Islet of Langerhans (tissue), 1 donor: ENCODE results near the gene GLRX3.
"Not testable (repeated sequence)": the region's sequence is repeated elsewhere in the genome, so short reads cannot be mapped to it uniquely, and the experiment has no call there.

Experiments used
- FAIRE-seq: peaks from one replicate; lab custom pipeline; 2011; peaks lifted over from hg19 to GRCh38; lab: Jason Lieb, UNC

GLRX3 gene

GRCh38 chr10:130189608-130190054, 53.4 kb downstream of the GLRX3 start:
- FAIRE-seq: no peak

DNA sequence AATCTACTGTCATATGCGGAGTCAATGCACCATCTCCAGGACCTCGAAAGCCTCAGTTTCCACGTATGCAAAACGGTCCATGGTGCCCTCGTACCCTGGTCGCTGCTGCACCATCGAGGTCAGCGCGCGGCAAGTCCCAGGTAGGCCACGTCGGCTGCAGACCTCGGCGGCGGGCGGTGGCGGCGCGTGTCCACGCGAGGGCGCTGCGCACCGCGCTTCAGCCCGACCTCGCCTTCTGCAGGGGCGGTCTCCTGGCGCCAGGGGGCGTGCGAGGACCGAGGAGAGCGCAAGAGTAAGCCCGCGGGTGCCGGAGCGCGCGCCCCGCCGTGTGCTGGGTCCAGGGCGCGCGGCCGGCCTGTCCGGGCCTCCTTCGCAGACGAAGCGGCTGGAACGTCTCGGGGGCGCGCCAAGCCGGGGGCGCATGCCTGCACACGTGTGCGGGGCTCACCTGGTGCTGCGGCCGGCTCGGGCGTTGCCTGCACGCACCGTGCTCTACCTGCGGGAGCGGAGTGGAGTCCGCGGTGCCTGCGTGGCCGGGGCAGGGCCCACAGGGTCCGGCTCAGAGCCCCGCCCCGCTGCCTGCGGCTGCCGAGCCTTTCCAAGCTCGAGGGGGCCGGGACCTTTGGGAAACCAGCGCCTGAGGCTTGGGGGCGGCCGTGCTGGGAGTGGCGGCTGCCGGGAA, 54.0 kb downstream of the GLRX3 start:
- FAIRE-seq: no peak

DNA sequence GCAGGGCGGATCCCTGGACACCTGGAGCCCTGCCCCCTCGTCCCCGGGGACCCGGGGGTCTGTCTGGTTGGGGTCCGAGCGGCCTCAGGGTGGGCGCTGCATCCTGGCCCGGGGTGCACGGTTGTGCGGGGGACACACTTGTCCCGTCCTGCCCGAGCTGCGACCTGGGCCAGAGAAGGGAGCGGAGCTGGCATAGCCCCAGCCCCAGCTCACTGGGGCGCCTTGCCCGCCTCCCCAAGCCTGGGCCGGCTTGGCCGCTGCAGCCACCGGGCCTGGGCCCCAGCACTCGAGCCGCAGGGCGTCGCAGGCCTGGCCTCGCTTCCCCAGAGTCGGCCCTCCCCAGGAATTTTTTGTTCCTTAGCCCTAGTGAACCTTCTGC, 54.5 kb downstream of the GLRX3 start:
- FAIRE-seq: no peak

DNA sequence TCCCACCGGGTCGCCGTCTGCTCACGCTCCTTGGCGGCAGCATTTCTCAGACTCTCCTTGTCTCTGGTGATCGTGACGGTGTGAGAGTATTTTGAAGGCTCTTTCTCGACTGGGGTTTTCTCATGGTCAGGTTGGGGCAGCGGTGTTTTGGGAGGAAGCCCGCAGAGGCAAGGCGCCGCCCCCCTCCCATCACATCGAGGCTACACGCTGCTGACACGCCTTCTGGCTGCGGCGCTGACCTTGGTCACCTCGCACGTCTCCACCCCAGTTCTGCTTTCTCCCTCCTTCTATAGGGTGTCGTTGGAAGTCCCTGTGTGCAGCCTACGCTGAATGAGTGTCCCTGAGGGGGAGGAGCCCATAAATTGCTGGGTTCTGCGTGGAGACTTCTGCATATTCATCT, 55.2 kb downstream of the GLRX3 start:
- no peak for FAIRE-seq

DNA sequence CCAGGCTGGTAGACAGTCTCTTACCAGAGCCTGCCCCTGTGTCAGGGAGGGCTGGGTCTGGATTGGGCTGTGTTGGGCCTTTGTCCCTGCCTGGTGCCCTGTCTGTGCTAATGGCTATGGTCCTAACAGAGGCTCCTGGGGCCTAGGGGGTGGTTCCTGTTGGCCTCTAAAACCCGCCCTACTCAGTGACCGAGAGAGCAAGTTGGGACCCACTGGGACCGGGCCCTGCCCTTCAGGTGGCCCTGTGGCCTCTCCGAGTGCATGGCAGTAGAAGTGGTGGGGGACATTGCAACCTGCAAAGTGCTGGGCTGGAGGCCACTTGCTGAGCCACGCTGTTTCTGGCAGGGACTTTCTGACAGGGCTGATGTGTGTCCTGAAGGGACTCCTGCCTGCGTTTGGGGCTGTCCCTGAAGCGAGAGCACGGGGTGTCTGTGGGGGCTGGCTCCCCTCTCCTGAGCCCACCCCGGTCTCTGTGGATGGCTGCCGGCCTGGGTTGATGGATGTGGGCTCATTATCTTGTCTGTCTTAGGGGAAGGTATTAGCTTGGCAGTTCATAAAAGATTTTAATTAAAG, 56.2 kb downstream of the GLRX3 start:
- no peak for FAIRE-seq

DNA sequence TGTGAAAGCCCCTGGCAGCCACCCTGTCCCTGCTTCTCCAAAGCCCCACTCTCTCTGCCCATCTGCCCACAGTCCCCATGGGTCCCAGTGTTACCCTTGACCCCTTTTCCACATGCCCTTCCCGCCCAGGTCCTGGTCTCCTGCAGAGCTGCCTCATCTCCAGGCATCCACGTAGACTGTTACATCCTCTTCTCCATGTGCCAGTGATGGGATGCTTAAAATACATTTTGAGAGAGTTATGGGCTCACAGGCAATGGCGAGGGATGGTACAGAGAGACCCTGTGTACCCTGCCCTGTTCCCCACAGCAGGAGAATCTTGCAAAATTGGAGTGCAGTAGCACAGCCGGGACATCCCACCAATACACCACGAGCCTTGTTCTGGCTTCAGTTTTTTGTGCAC, 56.8 kb downstream of the GLRX3 start:
- FAIRE-seq: no peak

DNA sequence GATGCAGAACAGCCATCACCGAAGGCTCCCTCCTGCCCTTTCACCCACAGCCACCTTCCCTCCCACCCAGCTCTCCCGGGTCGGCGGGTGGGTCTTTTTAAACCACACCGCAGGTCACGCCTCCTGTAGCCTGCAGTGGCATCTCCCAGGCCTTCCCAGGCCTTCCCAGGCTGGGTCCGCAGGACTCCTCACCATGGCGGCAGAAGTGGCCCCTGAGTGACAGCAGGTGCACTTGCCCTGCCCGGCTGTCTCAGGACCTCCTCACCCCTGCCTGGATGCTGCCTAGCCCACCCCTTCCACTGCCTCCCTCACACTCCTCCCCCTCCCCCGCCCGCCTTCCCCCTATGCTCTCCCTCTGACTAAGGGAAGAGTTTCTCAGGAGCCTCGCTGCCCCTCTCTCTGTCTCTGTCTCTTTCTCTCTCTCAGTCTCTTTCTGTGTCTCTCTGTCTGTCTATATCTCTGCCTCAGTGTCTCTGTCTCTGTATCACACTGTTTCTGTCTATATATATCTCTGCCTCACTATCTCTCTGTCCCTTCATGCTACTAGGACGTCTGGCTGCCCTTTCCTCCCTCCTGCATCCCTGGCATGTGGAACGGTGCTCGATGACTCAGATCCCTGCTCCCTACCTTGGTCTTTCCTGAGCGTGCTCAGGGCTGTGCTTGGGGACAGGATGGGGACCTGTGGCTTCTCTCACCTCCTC, 57.5 kb downstream of the GLRX3 start:
- FAIRE-seq: no peak

DNA sequence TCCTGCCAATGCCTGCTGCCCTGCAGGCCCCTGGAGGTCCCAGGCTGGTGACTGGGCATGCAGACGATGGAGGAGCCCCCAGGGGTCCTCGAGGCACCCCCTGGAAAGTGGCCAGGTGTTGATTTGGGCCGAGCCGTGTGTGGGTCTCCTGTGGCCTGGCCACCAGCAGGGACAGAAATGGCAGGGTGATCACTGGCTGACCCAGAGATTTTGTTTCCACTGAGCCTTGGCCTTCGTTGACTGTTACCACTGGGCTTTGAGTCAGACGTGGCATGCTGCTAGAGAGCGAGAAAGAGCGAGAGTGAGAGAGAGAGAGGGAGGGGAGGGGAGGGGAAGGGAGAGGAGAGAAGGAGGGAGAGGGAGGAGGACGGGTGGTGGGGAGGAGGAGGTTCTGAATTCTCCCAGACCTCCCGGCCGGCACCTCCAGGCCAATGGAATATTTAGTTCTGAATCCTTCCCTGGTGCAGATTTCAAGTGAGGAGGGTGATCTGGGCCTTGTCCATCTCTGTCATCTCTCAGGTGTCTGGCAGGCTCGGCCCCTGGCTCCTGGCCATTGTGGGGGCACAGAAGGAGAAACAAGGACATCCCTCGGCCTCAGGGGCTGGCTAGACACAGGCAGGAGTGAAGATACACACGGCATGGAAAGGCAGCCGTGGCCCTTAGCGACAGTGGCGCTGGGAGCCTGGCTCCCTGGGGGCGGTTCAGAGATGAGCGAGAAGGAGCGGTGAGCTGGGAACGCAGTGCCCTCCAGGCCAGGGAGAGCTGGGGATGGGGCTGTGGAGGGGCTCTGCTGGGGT, 58.2 kb downstream of the GLRX3 start:
- no peak for FAIRE-seq

- FAIRE-seq: no peak
Measured at GRCh38 chr10:130194991-130195645, 58.9 kb downstream of the GLRX3 start.

- FAIRE-seq: no peak
Measured at GRCh38 chr10:130195746-130196294, 59.6 kb downstream of the GLRX3 start.

GRCh38 chr10:130196511-130197487, 60.6 kb downstream of the GLRX3 start:
- no peak for FAIRE-seq

DNA sequence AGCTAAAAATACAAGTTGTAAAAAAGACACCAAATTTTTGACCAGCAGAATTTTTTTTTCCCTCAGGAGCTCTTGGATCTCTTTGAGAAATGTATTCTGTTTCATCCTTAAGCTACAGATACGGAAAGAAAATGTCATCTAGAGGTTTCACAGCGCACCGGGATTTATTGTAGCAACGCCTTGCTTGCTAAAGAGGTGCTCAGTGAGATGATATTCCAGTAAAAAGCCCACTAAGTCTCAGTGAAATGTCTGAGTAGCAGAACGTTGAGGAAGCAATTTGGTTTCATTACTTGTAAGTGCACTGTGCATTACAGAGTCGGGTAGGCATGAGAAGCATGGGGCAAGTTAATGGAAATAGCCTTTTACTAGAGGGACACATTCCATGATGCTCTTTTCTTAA, 62.5 kb downstream of the GLRX3 start:
- FAIRE-seq: no peak

GRCh38 chr10:130200179-130201042, 64.2 kb downstream of the GLRX3 start:
- no peak for FAIRE-seq

DNA sequence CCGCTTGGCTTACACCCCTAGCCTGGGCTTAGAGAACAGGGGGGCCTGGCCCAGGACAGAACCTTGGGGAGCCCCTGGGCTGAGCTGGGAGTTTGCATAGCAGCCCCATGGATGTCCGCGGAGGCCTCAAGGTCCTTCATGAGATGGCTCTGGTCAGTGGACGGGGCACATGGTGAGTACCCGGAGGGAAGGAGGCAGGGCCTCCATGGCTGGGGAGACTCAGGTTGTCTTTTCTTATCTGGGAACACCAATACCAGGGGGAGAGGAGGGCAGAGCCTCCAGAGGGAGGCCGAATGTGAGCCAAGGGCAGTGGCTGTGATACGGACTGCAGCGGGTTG, 64.8 kb downstream of the GLRX3 start:
- no peak for FAIRE-seq

DNA sequence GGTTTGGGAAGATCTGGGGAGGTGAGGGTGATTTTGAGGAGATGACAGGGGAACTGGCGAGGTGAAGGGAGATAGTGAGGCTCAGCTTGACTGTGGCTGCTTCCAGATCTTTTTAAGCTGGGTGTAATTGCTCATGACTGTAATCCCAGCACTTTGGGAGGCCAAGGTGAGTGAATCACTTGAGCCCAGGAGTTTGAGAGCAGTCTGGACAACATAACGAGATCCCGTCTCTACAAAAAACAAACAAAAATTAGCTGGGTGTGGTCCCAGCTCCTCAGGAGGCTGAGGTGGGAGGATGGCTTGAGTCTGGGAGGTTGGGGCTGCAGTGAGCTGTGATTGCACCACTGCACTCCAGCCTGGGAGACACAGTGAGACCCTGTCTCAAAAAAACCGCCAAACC, 66.0 kb downstream of the GLRX3 start:
- not testable (repeated sequence) for FAIRE-seq

DNA sequence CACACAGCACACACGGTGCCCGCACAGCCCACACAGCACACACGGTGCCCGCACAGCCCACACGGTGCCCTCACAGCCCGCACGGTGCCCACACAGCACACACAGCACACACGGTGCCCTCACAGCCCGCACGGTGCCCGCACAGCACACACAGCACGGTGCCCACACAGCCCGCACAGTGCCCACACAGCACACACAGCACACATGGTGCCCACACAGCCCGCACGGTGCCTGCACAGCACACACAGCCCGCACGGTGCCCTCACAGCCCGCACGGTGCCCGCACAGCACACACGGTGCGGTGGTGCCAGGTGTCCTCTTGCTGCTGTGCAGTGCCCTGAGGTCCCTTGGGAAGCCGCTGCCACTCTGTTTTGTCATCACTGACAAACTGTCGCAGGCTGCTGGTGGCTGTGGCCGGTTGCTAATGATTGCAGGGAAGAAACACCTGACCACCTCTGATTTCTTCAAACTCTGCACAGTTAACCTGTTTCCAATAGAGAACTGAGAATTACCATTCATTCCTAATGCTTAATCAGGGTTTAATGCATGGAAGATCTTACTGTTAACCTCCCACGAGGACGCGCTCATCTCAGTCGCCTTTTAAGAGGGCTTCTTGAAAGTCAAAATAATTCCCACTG, 66.9 kb downstream of the GLRX3 start:
- no peak for FAIRE-seq

DNA sequence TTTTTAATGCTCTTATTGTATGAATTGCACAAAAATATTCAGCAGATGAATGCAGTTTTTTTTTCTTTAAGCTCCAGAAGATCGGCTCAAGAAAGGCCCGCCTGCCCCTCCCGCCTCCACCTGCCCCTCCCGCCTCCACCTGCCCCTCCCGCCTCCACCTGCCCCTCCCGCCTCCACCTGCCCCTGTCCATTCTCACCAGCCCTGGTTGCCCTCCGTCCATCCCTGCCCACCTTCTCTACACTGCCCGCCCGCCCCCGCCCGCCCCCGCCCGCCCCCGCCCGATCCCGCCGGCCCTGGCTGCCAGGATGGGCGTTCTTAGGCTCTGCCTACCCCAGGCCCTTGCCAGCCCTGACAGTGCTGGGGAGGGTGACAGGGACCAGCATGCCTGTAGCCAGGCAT, 67.4 kb downstream of the GLRX3 start:
- no peak for FAIRE-seq

GRCh38 chr10:130206216-130206737, 70.1 kb downstream of the GLRX3 start:
- no peak for FAIRE-seq

GRCh38 chr10:130207205-130207604, 71.0 kb downstream of the GLRX3 start:
- FAIRE-seq: no peak
